Measurements from ENCODE around the gene C1orf50. TPM values are rescaled to one million over a fixed set of nuclear protein-coding genes. Genes with fewer than 3 reads are reported as not detected.

The C1orf50 gene
- total and polyA plus RNA-seq, 2 donors (not counting 1 experiment from before 2014, with no cell fraction given), result 2.7 to 17.1 TPM

GRCh38 chr1:42825036-42825851 lies 58.2 kb downstream of the C1orf50 start:
- POLR2A ChIA-PET, result no interaction called here
- H2AFZ ChIP-seq (ENCODE audit: insufficient read depth, low read depth, low read length, poor library complexity, severe bottlenecking), result no peak overlapping the region
- Mint-ChIP-seq H3K27me3 (no peaks in the 10 kb centered on the region), H3K4me1 (no peaks in the 10 kb centered on the region), H3K27ac (no peak overlapping the region), H3K4me3 (no peak overlapping the region), H3K9me3 (ENCODE audit: insufficient read depth) (no peaks in the 10 kb centered on the region)
- no peaks in the 10 kb centered on the region for H3K36me3 ChIP-seq (replicated peaks in 1 of 2; ENCODE audit: control extremely low read depth in 1 of 2, control insufficient read depth in 1 of 2, extremely low read depth in 1 of 2, insufficient read depth in 2 of 2, low read length in 1 of 2)
- CTCF ChIA-PET, result no interaction called here
- no peak overlapping the region for H3K9ac ChIP-seq (ENCODE audit: low read length)
- H3K27ac ChIP-seq (ENCODE audit: low read length in 2 of 2), result no peak overlapping the region
- ATAC-seq (ENCODE audit: low read depth) (no peak), DNase-seq (no peak)
- H3K9me3 ChIP-seq (ENCODE audit: control extremely low read depth in 1 of 3, control insufficient read depth in 2 of 3, insufficient read depth in 1 of 3, low read length in 2 of 3), result no peaks in the 10 kb centered on the region
- H4K20me1 ChIP-seq (ENCODE audit: control insufficient read depth, insufficient read depth, low read length, poor library complexity, severe bottlenecking), result no peaks in the 10 kb centered on the region
- TF ChIP-seq, protein P1, sequence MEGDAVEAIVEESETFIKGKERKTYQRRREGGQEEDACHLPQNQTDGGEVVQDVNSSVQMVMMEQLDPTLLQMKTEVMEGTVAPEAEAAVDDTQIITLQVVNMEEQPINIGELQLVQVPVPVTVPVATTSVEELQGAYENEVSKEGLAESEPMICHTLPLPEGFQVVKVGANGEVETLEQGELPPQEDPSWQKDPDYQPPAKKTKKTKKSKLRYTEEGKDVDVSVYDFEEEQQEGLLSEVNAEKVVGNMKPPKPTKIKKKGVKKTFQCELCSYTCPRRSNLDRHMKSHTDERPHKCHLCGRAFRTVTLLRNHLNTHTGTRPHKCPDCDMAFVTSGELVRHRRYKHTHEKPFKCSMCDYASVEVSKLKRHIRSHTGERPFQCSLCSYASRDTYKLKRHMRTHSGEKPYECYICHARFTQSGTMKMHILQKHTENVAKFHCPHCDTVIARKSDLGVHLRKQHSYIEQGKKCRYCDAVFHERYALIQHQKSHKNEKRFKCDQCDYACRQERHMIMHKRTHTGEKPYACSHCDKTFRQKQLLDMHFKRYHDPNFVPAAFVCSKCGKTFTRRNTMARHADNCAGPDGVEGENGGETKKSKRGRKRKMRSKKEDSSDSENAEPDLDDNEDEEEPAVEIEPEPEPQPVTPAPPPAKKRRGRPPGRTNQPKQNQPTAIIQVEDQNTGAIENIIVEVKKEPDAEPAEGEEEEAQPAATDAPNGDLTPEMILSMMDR (IDR thresholded peaks at IDR 0.05), result no peak
- TF ChIP-seq EZH2 (IDR thresholded peaks at IDR 0.05; ENCODE audit: borderline replicate concordance, insufficient read depth, low read depth, low read length, poor library complexity, severe bottlenecking), result no peak
- H3K4me1 ChIP-seq (ENCODE audit: control insufficient read depth in 2 of 2, insufficient read depth in 2 of 2, low read length in 2 of 2), result no peaks in the 10 kb centered on the region
- intact Hi-C loops (cut with micrococcal nuclease), result no loop called here
- no peak overlapping the region for H3K4me2 ChIP-seq (replicated peaks; ENCODE audit: low read depth, low read length, poor library complexity, severe bottlenecking)
- H3K4me3 ChIP-seq (ENCODE audit: control extremely low read depth in 1 of 5, extremely low read depth in 1 of 5, insufficient read depth in 1 of 5, low read depth in 2 of 5, low read length in 4 of 5), result no peak overlapping the region
- 92% methylated on average over 6 of the region's 10 CpGs for WGBS (ENCODE audit: insufficient coverage)
- no peaks in the 10 kb centered on the region for H3K79me2 ChIP-seq (ENCODE audit: control insufficient read depth, insufficient read depth, low read length)
- H3K27me3 ChIP-seq (replicated peaks in 1 of 4; ENCODE audit: control extremely low read depth in 1 of 4, control insufficient read depth in 3 of 4, insufficient read depth in 4 of 4, low read length in 3 of 4), result no peaks in the 10 kb centered on the region

Other genes with a start within 250 kb of the C1orf50 start
- gene PPIH, start 108.8 kb upstream of the C1orf50 start, total RNA-seq, result 48.8 and 50.3 TPM in 2 replicates
- 42.4 and 51.4 TPM in 2 replicates for gene PPIH, start 108.8 kb upstream of the C1orf50 start, polyA plus RNA-seq
- gene YBX1, start 84.8 kb upstream of the C1orf50 start, total RNA-seq, result 314 and 345 TPM in 2 replicates
- 164 and 244 TPM in 2 replicates for gene YBX1, start 84.8 kb upstream of the C1orf50 start, polyA plus RNA-seq
- not detected in 2 replicates for gene CLDN19, start 27.0 kb upstream of the C1orf50 start, total RNA-seq
- gene CLDN19, start 27.0 kb upstream of the C1orf50 start, polyA plus RNA-seq, result 0.03 TPM in 1 of 2 replicates, not detected in the other
- gene P3H1, start 221 bp upstream of the C1orf50 start, total RNA-seq, result 42.2 and 46.1 TPM in 2 replicates
- gene P3H1, start 221 bp upstream of the C1orf50 start, polyA plus RNA-seq, result 51.3 and 52.1 TPM in 2 replicates
- gene TMEM269, start 17.7 kb downstream of the C1orf50 start, total RNA-seq, result 0.46 and 0.47 TPM in 2 replicates
- gene TMEM269, start 17.7 kb downstream of the C1orf50 start, polyA plus RNA-seq, result 0.21 and 0.32 TPM in 2 replicates
- 13.1 and 13.5 TPM in 2 replicates for gene ERMAP, start 49.9 kb downstream of the C1orf50 start, total RNA-seq
- gene ERMAP, start 49.9 kb downstream of the C1orf50 start, polyA plus RNA-seq, result 4.9 and 6.8 TPM in 2 replicates
- gene SVBP, start 50.1 kb downstream of the C1orf50 start, total RNA-seq, result 21.9 and 23.2 TPM in 2 replicates
- gene SVBP, start 50.1 kb downstream of the C1orf50 start, polyA plus RNA-seq, result 12.4 and 12.6 TPM in 2 replicates
- 17.1 and 18.4 TPM in 2 replicates for gene ZNF691, start 79.4 kb downstream of the C1orf50 start, total RNA-seq
- 8.3 and 12.4 TPM in 2 replicates for gene ZNF691, start 79.4 kb downstream of the C1orf50 start, polyA plus RNA-seq
- gene SLC2A1, start 191.6 kb downstream of the C1orf50 start, total RNA-seq, result 240 and 241 TPM in 2 replicates
- gene SLC2A1, start 191.6 kb downstream of the C1orf50 start, polyA plus RNA-seq, result 223 and 346 TPM in 2 replicates

Measured in B cell (primary cell).